C4-2B (cell line): ENCODE data around the gene AGAP1.

Experiments used
- H3K27ac ChIP-seq: fragments of 450-650 bp; 2 replicates; pipeline ENCODE4 v1.5.1; 2017
- CTCF ChIP-seq: fragments of 450-650 bp; conservative IDR thresholded peaks from 2 replicates; pipeline ENCODE4 v1.5.1; 2017; ENCODE audit warnings: mild to moderate bottlenecking
- ZFX ChIP-seq: fragments of 450-650 bp; IDR thresholded peaks from 2 replicates; pipeline ENCODE4 v1.6.1; 2017

The AGAP1 gene

GRCh38 chr2:236120141-236120601, 626.3 kb downstream of the AGAP1 start:
- TF ChIP-seq CTCF: no peak
- no peak for TF ChIP-seq ZFX
- H3K27ac ChIP-seq: no peak overlapping the region

- no peak for TF ChIP-seq CTCF
- no peak for TF ChIP-seq ZFX
- H3K27ac ChIP-seq: no peak overlapping the region
Observed at GRCh38 chr2:236120829-236121228, 627.0 kb downstream of the AGAP1 start.

- TF ChIP-seq CTCF (no peak), ZFX (no peak)
- no peak overlapping the region for H3K27ac ChIP-seq
Observed at GRCh38 chr2:236121546-236121945, 627.7 kb downstream of the AGAP1 start.

- no peak overlapping the region for H3K27ac ChIP-seq
- TF ChIP-seq ZFX (no peak), CTCF (no peak)
Observed at GRCh38 chr2:236122236-236122635, 628.4 kb downstream of the AGAP1 start.

GRCh38 chr2:236123716-236124115, 629.9 kb downstream of the AGAP1 start:
- no peak overlapping the region for H3K27ac ChIP-seq
- TF ChIP-seq ZFX: no peak
- TF ChIP-seq CTCF: no peak

GRCh38 chr2:236124182-236124893, 630.5 kb downstream of the AGAP1 start:
- H3K27ac ChIP-seq: no peak overlapping the region
- TF ChIP-seq CTCF (no peak), ZFX (no peak)

- H3K27ac ChIP-seq: no peak overlapping the region
- TF ChIP-seq ZFX: no peak
Observed at GRCh38 chr2:236125541-236125940, 631.7 kb downstream of the AGAP1 start.

GRCh38 chr2:236127010-236127409, 633.2 kb downstream of the AGAP1 start:
- TF ChIP-seq ZFX (no peak), CTCF (no peak)
- H3K27ac ChIP-seq: no peak overlapping the region
